WTC11 (cell line): Measurements from ENCODE around the gene ZNF280D. TPM values are rescaled to one million over a fixed set of nuclear protein-coding genes. Genes with fewer than 3 reads are reported as not detected.

ENCODE experiments used
- ATAC-seq: fragments of 200-7000 bp; cut with Tn5 transposase; 2 replicates; pipeline ENCODE4 v1.10.0; 2021; ENCODE audit warnings: mild to moderate bottlenecking, moderate library complexity
- CTCF ChIA-PET: fragments of 300-600 bp; sonication (Branson Sonifier 250); formaldehyde crosslinking; loops from one replicate; lab custom pipeline; 2021; ENCODE audit warnings: antibody characterized with exemption; lab: Charles Lee
- POLR2A ChIA-PET: fragments of 350-600 bp; sonication (Branson Sonifier 250); formaldehyde crosslinking; loops from one replicate; lab custom pipeline; 2021; ENCODE audit warnings: antibody characterized with exemption; lab: Charles Lee
- DNase-seq: peaks from one replicate; pipeline ENCODE4 v3.0.0; 2021; ENCODE audit warnings: low spot score
- H3K27ac Mint-ChIP-seq: 2 replicates; pipeline ENCODE4 v1.8.0; 2021; ENCODE audit warnings: mixed read lengths
- H3K27me3 Mint-ChIP-seq: 2 replicates; pipeline ENCODE4 v1.8.0; 2021; ENCODE audit warnings: low read depth, mild to moderate bottlenecking, moderate library complexity, mixed read lengths
- H3K36me3 Mint-ChIP-seq: 2 replicates; pipeline ENCODE4 v1.8.0; 2021; ENCODE audit warnings: mixed read lengths
- H3K4me1 Mint-ChIP-seq: 2 replicates; pipeline ENCODE4 v1.8.0; 2022; ENCODE audit warnings: mixed read lengths
- H3K4me3 Mint-ChIP-seq: 2 replicates; pipeline ENCODE4 v1.8.0; 2021; ENCODE audit warnings: mild to moderate bottlenecking, moderate library complexity, mixed read lengths
- H3K9me3 Mint-ChIP-seq: 2 replicates; pipeline ENCODE4 v1.8.0; 2021; ENCODE audit warnings: mixed read lengths
- ATF1 ChIP-seq: sonication (generic); formaldehyde crosslinking; IDR thresholded peaks from 2 replicates; pipeline ENCODE4 v1.8.1; 2023; ENCODE audit warnings: mild to moderate bottlenecking, moderate library complexity, missing genetic modification reagents
- ELF4 ChIP-seq: sonication (generic); formaldehyde crosslinking; IDR thresholded peaks from 2 replicates; pipeline ENCODE4 v1.8.1; 2022; ENCODE audit warnings: low read depth, mild to moderate bottlenecking, moderate library complexity, missing genetic modification reagents
- FOXJ3 ChIP-seq: sonication (generic); formaldehyde crosslinking; IDR thresholded peaks from 2 replicates; pipeline ENCODE4 v1.9.0; 2021; ENCODE audit warnings: missing genetic modification reagents, mild to moderate bottlenecking, borderline replicate concordance
- FOXP1 ChIP-seq: sonication (generic); formaldehyde crosslinking; IDR thresholded peaks from 2 replicates; pipeline ENCODE4 v1.8.0; 2022; ENCODE audit warnings: missing genetic modification reagents, mild to moderate bottlenecking, moderate library complexity, borderline replicate concordance
- GTF2I ChIP-seq: fragments of 250-450 bp; sonication (Bioruptor Pico); conservative IDR thresholded peaks from 2 replicates; pipeline ENCODE4 v1.4.0; 2021; ENCODE audit warnings: mild to moderate bottlenecking
- NFE2L1 ChIP-seq: sonication (generic); formaldehyde crosslinking; IDR thresholded peaks from 2 replicates; pipeline ENCODE4 v1.8.1; 2023; ENCODE audit warnings: missing genetic modification reagents
- OVOL2 ChIP-seq: fragments of 250-450 bp; sonication (Bioruptor Pico); IDR thresholded peaks from 2 replicates; pipeline ENCODE4 v1.9.0; 2021; ENCODE audit warnings: mild to moderate bottlenecking, borderline replicate concordance
- PRRX2 ChIP-seq: fragments of 250-450 bp; sonication (Bioruptor Pico); IDR thresholded peaks from 2 replicates; pipeline ENCODE4 v1.8.0; 2021; ENCODE audit warnings: mild to moderate bottlenecking
- RORB ChIP-seq: fragments of 250-450 bp; sonication (Bioruptor Pico); IDR thresholded peaks from 2 replicates; pipeline ENCODE4 v1.9.0; 2021; ENCODE audit warnings: mild to moderate bottlenecking
- SMAD4 ChIP-seq: sonication (generic); formaldehyde crosslinking; IDR thresholded peaks from 2 replicates; pipeline ENCODE4 v1.8.0; 2022; ENCODE audit warnings: mild to moderate bottlenecking, missing genetic modification reagents
- TEAD4 ChIP-seq: sonication (generic); formaldehyde crosslinking; IDR thresholded peaks from 2 replicates; pipeline ENCODE4 v1.8.0; 2022; ENCODE audit warnings: mild to moderate bottlenecking, missing genetic modification reagents
- ZNF263 ChIP-seq: sonication (generic); formaldehyde crosslinking; IDR thresholded peaks from 2 replicates; pipeline ENCODE4 v1.8.1; 2022; ENCODE audit warnings: low read depth, mild to moderate bottlenecking, moderate library complexity, missing genetic modification reagents
- total RNA-seq: library from RNA; stranded (reverse); gene quantifications from 3 replicates; pipeline ENCODE4 v1.2.3, GENCODE V29; 2021
- TF ChIP-seq, protein P1 (sequence below): fragments of 250-450 bp; sonication (Bioruptor Pico); IDR thresholded peaks from 2 replicates; pipeline ENCODE4 v1.9.0; 2021; ENCODE audit warnings: mild to moderate bottlenecking
- TF ChIP-seq, protein P2 (sequence below): fragments of 250-450 bp; sonication (Bioruptor Pico); IDR thresholded peaks from 2 replicates; pipeline ENCODE4 v1.9.0; 2021; ENCODE audit warnings: moderate library complexity, mild to moderate bottlenecking, inconsistent platforms, borderline replicate concordance
- TF ChIP-seq, protein P3 (sequence below): fragments of 250-450 bp; sonication (Bioruptor Pico); IDR thresholded peaks from 2 replicates; pipeline ENCODE4 v1.8.0; 2021; ENCODE audit warnings: mild to moderate bottlenecking
- TF ChIP-seq, protein P4 (sequence below): sonication (generic); formaldehyde crosslinking; conservative IDR thresholded peaks from 2 replicates; pipeline ENCODE4 v1.8.1; 2023; ENCODE audit warnings: mild to moderate bottlenecking, low read depth, missing genetic modification reagents, moderate library complexity
- TF ChIP-seq, protein P5 (sequence below): fragments of 200-600 bp; IDR thresholded peaks from 2 replicates; pipeline ENCODE4 v1.8.0; 2022; ENCODE audit warnings: antibody characterized with exemption
- TF ChIP-seq, protein P6 (sequence below): sonication (generic); formaldehyde crosslinking; IDR thresholded peaks from 2 replicates; pipeline ENCODE4 v1.8.1; 2023; ENCODE audit warnings: mild to moderate bottlenecking, moderate library complexity, missing genetic modification reagents
- TF ChIP-seq, protein P7 (sequence below): fragments of 250-450 bp; sonication (Bioruptor Pico); IDR thresholded peaks from 2 replicates; pipeline ENCODE4 v2.1.2; 2022; ENCODE audit warnings: mild to moderate bottlenecking, moderate library complexity

Gene ZNF280D
- total RNA-seq, 1 experiment from 2014 or later = 25.7 TPM

DNA sequence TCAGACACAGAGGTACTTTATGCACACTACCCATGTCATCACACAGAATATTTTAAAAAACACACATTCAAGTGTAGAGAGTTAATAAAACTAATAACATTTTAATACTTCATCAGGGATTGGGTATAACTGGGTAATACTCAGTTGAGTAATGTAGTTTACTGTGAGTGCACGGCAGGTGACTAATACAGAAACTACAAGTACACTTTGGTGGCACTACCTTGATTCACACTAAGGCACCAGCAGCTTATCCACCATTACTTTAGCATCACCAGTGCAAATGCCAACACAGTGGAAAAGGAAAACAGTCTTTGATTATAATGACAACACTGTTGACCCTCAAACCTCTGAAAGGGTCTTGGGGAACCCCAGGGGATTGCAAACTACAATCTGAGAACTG lies 33.6 kb downstream of the ZNF280D start:
- H3K36me3 Mint-ChIP-seq = peaks cover 22% of the 10 kb centered on the region
- no peak overlapping the region for H3K4me3 Mint-ChIP-seq
- no peak overlapping the region for H3K27ac Mint-ChIP-seq
- ATAC-seq (no peak), DNase-seq (no peak)
- H3K27me3 Mint-ChIP-seq = no peaks in the 10 kb centered on the region
- TF ChIP-seq, protein P1, sequence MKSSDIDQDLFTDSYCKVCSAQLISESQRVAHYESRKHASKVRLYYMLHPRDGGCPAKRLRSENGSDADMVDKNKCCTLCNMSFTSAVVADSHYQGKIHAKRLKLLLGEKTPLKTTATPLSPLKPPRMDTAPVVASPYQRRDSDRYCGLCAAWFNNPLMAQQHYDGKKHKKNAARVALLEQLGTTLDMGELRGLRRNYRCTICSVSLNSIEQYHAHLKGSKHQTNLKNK (CRISPR knock-in tag) = no peak
- TF ChIP-seq FOXJ3 (CRISPR knock-in tag) = no peak
- TF ChIP-seq, protein P2, sequence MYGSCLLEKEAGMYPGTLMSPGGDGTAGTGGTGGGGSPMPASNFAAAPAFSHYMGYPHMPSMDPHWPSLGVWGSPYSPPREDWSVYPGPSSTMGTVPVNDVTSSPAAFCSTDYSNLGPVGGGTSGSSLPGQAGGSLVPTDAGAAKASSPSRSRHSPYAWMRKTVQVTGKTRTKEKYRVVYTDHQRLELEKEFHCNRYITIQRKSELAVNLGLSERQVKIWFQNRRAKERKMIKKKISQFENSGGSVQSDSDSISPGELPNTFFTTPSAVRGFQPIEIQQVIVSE (CRISPR knock-in tag) = no peak
- TF ChIP-seq PRRX2 (CRISPR knock-in tag) = no peak
- TF ChIP-seq ELF4 = no peak
- TF ChIP-seq, protein P3, sequence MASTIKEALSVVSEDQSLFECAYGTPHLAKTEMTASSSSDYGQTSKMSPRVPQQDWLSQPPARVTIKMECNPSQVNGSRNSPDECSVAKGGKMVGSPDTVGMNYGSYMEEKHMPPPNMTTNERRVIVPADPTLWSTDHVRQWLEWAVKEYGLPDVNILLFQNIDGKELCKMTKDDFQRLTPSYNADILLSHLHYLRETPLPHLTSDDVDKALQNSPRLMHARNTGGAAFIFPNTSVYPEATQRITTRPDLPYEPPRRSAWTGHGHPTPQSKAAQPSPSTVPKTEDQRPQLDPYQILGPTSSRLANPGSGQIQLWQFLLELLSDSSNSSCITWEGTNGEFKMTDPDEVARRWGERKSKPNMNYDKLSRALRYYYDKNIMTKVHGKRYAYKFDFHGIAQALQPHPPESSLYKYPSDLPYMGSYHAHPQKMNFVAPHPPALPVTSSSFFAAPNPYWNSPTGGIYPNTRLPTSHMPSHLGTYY = no peak
- no peak for TF ChIP-seq ZNF263
- TF ChIP-seq, protein P4, sequence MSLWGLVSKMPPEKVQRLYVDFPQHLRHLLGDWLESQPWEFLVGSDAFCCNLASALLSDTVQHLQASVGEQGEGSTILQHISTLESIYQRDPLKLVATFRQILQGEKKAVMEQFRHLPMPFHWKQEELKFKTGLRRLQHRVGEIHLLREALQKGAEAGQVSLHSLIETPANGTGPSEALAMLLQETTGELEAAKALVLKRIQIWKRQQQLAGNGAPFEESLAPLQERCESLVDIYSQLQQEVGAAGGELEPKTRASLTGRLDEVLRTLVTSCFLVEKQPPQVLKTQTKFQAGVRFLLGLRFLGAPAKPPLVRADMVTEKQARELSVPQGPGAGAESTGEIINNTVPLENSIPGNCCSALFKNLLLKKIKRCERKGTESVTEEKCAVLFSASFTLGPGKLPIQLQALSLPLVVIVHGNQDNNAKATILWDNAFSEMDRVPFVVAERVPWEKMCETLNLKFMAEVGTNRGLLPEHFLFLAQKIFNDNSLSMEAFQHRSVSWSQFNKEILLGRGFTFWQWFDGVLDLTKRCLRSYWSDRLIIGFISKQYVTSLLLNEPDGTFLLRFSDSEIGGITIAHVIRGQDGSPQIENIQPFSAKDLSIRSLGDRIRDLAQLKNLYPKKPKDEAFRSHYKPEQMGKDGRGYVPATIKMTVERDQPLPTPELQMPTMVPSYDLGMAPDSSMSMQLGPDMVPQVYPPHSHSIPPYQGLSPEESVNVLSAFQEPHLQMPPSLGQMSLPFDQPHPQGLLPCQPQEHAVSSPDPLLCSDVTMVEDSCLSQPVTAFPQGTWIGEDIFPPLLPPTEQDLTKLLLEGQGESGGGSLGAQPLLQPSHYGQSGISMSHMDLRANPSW (CRISPR knock-in tag) = no peak
- TF ChIP-seq TEAD4 (CRISPR knock-in tag) = no peak
- TF ChIP-seq ATF1 (CRISPR knock-in tag) = no peak
- TF ChIP-seq, protein P5, sequence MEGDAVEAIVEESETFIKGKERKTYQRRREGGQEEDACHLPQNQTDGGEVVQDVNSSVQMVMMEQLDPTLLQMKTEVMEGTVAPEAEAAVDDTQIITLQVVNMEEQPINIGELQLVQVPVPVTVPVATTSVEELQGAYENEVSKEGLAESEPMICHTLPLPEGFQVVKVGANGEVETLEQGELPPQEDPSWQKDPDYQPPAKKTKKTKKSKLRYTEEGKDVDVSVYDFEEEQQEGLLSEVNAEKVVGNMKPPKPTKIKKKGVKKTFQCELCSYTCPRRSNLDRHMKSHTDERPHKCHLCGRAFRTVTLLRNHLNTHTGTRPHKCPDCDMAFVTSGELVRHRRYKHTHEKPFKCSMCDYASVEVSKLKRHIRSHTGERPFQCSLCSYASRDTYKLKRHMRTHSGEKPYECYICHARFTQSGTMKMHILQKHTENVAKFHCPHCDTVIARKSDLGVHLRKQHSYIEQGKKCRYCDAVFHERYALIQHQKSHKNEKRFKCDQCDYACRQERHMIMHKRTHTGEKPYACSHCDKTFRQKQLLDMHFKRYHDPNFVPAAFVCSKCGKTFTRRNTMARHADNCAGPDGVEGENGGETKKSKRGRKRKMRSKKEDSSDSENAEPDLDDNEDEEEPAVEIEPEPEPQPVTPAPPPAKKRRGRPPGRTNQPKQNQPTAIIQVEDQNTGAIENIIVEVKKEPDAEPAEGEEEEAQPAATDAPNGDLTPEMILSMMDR = no peak
- TF ChIP-seq GTF2I = no peak
- TF ChIP-seq, protein P6, sequence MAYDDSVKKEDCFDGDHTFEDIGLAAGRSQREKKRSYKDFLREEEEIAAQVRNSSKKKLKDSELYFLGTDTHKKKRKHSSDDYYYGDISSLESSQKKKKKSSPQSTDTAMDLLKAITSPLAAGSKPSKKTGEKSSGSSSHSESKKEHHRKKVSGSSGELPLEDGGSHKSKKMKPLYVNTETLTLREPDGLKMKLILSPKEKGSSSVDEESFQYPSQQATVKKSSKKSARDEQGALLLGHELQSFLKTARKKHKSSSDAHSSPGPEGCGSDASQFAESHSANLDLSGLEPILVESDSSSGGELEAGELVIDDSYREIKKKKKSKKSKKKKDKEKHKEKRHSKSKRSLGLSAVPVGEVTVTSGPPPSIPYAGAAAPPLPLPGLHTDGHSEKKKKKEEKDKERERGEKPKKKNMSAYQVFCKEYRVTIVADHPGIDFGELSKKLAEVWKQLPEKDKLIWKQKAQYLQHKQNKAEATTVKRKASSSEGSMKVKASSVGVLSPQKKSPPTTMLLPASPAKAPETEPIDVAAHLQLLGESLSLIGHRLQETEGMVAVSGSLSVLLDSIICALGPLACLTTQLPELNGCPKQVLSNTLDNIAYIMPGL = no peak
- no peak for TF ChIP-seq OVOL2 (CRISPR knock-in tag)
- no peak for TF ChIP-seq RORB (CRISPR knock-in tag)
- TF ChIP-seq, protein P7, sequence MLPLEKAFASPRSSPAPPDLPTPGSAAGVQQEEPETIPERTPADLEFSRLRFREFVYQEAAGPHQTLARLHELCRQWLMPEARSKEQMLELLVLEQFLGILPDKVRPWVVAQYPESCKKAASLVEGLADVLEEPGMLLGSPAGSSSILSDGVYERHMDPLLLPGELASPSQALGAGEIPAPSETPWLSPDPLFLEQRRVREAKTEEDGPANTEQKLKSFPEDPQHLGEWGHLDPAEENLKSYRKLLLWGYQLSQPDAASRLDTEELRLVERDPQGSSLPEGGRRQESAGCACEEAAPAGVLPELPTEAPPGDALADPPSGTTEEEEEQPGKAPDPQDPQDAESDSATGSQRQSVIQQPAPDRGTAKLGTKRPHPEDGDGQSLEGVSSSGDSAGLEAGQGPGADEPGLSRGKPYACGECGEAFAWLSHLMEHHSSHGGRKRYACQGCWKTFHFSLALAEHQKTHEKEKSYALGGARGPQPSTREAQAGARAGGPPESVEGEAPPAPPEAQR (CRISPR knock-in tag) = no peak
- no peak for TF ChIP-seq NFE2L1 (CRISPR knock-in tag)
- TF ChIP-seq FOXP1 (CRISPR knock-in tag) = no peak
- TF ChIP-seq SMAD4 (CRISPR knock-in tag) = no peak
- CTCF ChIA-PET = no interaction called here
- H3K9me3 Mint-ChIP-seq = no peaks in the 10 kb centered on the region
- no peaks in the 10 kb centered on the region for H3K4me1 Mint-ChIP-seq
- POLR2A ChIA-PET = no interaction called here
